Mammary epithelial cell (primary cell): ENCODE measurements around the gene M1AP.

Experiments used
- CTCF ChIP-seq, 2 donors: IDR thresholded peaks in 1 of 2; conservative IDR thresholded peaks in 1 of 2; 2 replicates each; pipeline ENCODE4 v1.5.1; 2011 to 2012; ENCODE audit warnings: inconsistent platforms in 2 of 2, low read length in 2 of 2, mild to moderate bottlenecking in 2 of 2, control low read depth in 1 of 2, low read depth in 1 of 2; ENCODE audit not compliant: insufficient read depth in 1 of 2; ENCODE audit errors: extremely low read depth in 1 of 2
- EZH2 ChIP-seq: IDR thresholded peaks from 2 replicates; pipeline ENCODE4 v1.6.1; 2012; ENCODE audit warnings: low read length, inconsistent platforms, borderline replicate concordance

GRCh38 chr2:74524955-74525716, 123.0 kb downstream of the M1AP start:
- no peak for TF ChIP-seq CTCF (conservative IDR thresholded peaks at IDR 0.05 in 1 of 2, IDR thresholded peaks at IDR 0.05 in 1 of 2; ENCODE audit: extremely low read depth in 1 of 2, insufficient read depth in 1 of 2, low read depth in 1 of 2, low read length in 2 of 2)
- TF ChIP-seq EZH2: no peak
